ENCODE results near the gene WWOX.

GRCh38 chr16:78438219-78438618, 338.8 kb downstream of the WWOX start:
- no peak for TF ChIP-seq CTCF (conservative IDR thresholded peaks at IDR 0.05)
- no peak for TF ChIP-seq EZH2 (IDR thresholded peaks at IDR 0.05; ENCODE audit: low read depth)

Measured in PC-9 (cell line).